BJ (cell line): ENCODE data around the gene RUFY3. TPM values are rescaled to one million over a fixed set of nuclear protein-coding genes. Genes with fewer than 3 reads are reported as not detected.

Source experiments
- CTCF ChIA-PET: fragments of 350-600 bp; formaldehyde crosslinking; extraction: SDS; loops from one replicate; lab custom pipeline; 2021; ENCODE audit warnings: antibody characterized with exemption, inconsistent platforms; lab: Yijun Ruan, JAX
- POLR2A ChIA-PET: fragments of 300-600 bp; sonication (Branson Sonifier 250); formaldehyde crosslinking; extraction: SDS; loops from one replicate; lab custom pipeline; 2021; ENCODE audit warnings: antibody characterized with exemption; lab: Charles Lee
- DNase-seq: peaks from one replicate; pipeline ENCODE4 v3.0.0-alpha.2; 2011; ENCODE audit warnings: low read depth
- H3K27me3 ChIP-seq: 2 replicates; pipeline ENCODE4 v1.6.0; 2011; ENCODE audit warnings: low read length; ENCODE audit not compliant: control insufficient read depth, insufficient read depth
- H3K36me3 ChIP-seq: 2 replicates; pipeline ENCODE4 v1.5.1; 2011; ENCODE audit warnings: low read length; ENCODE audit not compliant: control insufficient read depth, insufficient read depth
- H3K4me3 ChIP-seq: 2 replicates; pipeline ENCODE4 v1.5.1; 2011; ENCODE audit warnings: low read depth, mild to moderate bottlenecking, control low read depth, low read length
- CTCF ChIP-seq: IDR thresholded peaks from 2 replicates; pipeline ENCODE4 v1.5.1; 2011; ENCODE audit warnings: low read depth, mild to moderate bottlenecking, control low read depth, inconsistent platforms, low read length, moderate library complexity; ENCODE audit not compliant: insufficient read depth
- polyA plus RNA-seq: library from polyadenylated mRNA; depleted of rRNA; stranded (reverse); fragments of >200 nt; gene quantifications from 2 replicates; pipeline ENCODE4 v1.2.3, GENCODE V29; 2011

Gene RUFY3
- polyA plus RNA-seq, 1 experiment, result 22.8 TPM

- Histone ChIP-seq H3K36me3 (peaks cover 12% of the 10 kb centered on the region), H3K4me3 (no peak overlapping the region), H3K27me3 (no peaks in the 10 kb centered on the region)
- POLR2A ChIA-PET, result no interaction called here
- no peak for DNase-seq
- CTCF ChIA-PET, result no interaction called here
- TF ChIP-seq CTCF, result no peak
Measured at GRCh38 chr4:70831293-70831692, 109.5 kb downstream of the RUFY3 start.

GRCh38 chr4:70833675-70834074 lies 111.9 kb downstream of the RUFY3 start:
- peaks cover 10% of the 10 kb centered on the region for H3K36me3 ChIP-seq
- ChIA-PET POLR2A (no interaction called here), CTCF (no interaction called here)
- no peaks in the 10 kb centered on the region for H3K27me3 ChIP-seq
- H3K4me3 ChIP-seq, result no peak overlapping the region
- DNase-seq, result no peak
- no peak for TF ChIP-seq CTCF

- Histone ChIP-seq H3K4me3 (no peak overlapping the region), H3K27me3 (no peaks in the 10 kb centered on the region), H3K36me3 (peaks cover 4% of the 10 kb centered on the region)
- DNase-seq, result no peak
- no peak for TF ChIP-seq CTCF
- ChIA-PET CTCF (interaction anchor here (0.6 kb wide), 1 partner anchor 23 kb away, joined by 3 read pairs; no protein-coding TSS in a partner anchor), POLR2A (no interaction called here)
Measured at GRCh38 chr4:70836081-70836480, 114.3 kb downstream of the RUFY3 start.

- no peak for DNase-seq
- no peaks in the 10 kb centered on the region for H3K27me3 ChIP-seq
- H3K4me3 ChIP-seq, result peak overlapping the region; percentile 75
- TF ChIP-seq CTCF, result no peak
- ChIA-PET CTCF (interaction anchor here (0.6 to 1.0 kb wide), 4 partner anchors 15 to 165 kb away, joined by 3 to 5 read pairs (median 3); partner anchors contain the start of gene UTP3), POLR2A (interaction anchor here (0.6 to 0.7 kb wide), 2 partner anchors 23 to 398 kb away, joined by 3 to 21 read pairs; no protein-coding TSS in a partner anchor)
- peaks cover 3% of the 10 kb centered on the region for H3K36me3 ChIP-seq
Measured at GRCh38 chr4:70838204-70838603, 116.4 kb downstream of the RUFY3 start.

GRCh38 chr4:70838666-70839588 lies 117.2 kb downstream of the RUFY3 start:
- ChIA-PET CTCF (interaction anchor here (0.6 to 1.0 kb wide), 3 partner anchors 16 to 164 kb away, joined by 3 to 5 read pairs (median 3); no protein-coding TSS in a partner anchor), POLR2A (interaction anchor here (0.5 to 0.7 kb wide), 3 partner anchors 34 to 346 kb away, joined by 3 to 13 read pairs (median 7); no protein-coding TSS in a partner anchor)
- peak overlapping the region; percentile 75 for H3K4me3 ChIP-seq
- H3K36me3 ChIP-seq, result peaks cover 3% of the 10 kb centered on the region
- TF ChIP-seq CTCF, result no peak
- H3K27me3 ChIP-seq, result no peaks in the 10 kb centered on the region
- DNase-seq, result no peak
